ENCODE results near the gene HOXB5.

The HOXB5 gene

GRCh38 chr17:48601539-48602425 is 8.2 kb upstream of the HOXB5 start:
- no peak for DNase-seq

GRCh38 chr17:48601207-48601538 is 7.6 kb upstream of the HOXB5 start:
- no peak for DNase-seq

GRCh38 chr17:48600244-48601098 is 6.9 kb upstream of the HOXB5 start:
- DNase-seq: no peak

GRCh38 chr17:48599354-48599753 is 5.8 kb upstream of the HOXB5 start:
- DNase-seq: no peak

GRCh38 chr17:48598736-48599135 is 5.2 kb upstream of the HOXB5 start:
- DNase-seq: no peak

GRCh38 chr17:48597778-48598631 is 4.4 kb upstream of the HOXB5 start:
- DNase-seq: peak in 1 of 2 experiments; percentile 15

GRCh38 chr17:48597528-48597777 is 3.9 kb upstream of the HOXB5 start:
- no peak for DNase-seq

- DNase-seq: no peak
These were observed 3.4 kb upstream of the HOXB5 start for GRCh38 chr17:48596735-48597527.

- no peak for DNase-seq
These were observed 2.6 kb upstream of the HOXB5 start for GRCh38 chr17:48596000-48596734.

- no peak for DNase-seq
These were observed 1.9 kb upstream of the HOXB5 start for GRCh38 chr17:48595278-48595999.

- DNase-seq: no peak
These were observed 1.1 kb upstream of the HOXB5 start for GRCh38 chr17:48594538-48595277.

- DNase-seq: peak; percentile 69 to 72
These were observed 410 bp upstream of the HOXB5 start for GRCh38 chr17:48593840-48594537.

- DNase-seq: no peak
These were observed 1.0 kb downstream of the HOXB5 start for GRCh38 chr17:48592577-48592976.

GRCh38 chr17:48592057-48592514 is 1.5 kb downstream of the HOXB5 start:
- DNase-seq: no peak

GRCh38 chr17:48591255-48592056 is 2.1 kb downstream of the HOXB5 start:
- no peak for DNase-seq

GRCh38 chr17:48590607-48591161 is 2.9 kb downstream of the HOXB5 start:
- DNase-seq: no peak

- no peak for DNase-seq
These were observed 3.6 kb downstream of the HOXB5 start, which contains the start of gene HOXB3 for GRCh38 chr17:48589831-48590606. Gene HOXB3 (minus strand): TSS chr17:48590241. CDS start chr17:48552474, 37,767 bp downstream.
